GM18499 (cell line): ENCODE results near the gene ENC1.
A peak's percentile ranks its signal among the peaks of the same experiment; 100 is the strongest.

Experiments used
- ATAC-seq: cut with Tn5 transposase; IDR thresholded peaks from one replicate; pipeline ENCODE4 v1.9.1; 2021; ENCODE audit warnings: moderate number of reproducible peaks; ENCODE audit not compliant: insufficient read depth, unreplicated experiment

ENC1 gene

GRCh38 chr5:74633695-74634094 is 6.8 kb downstream of the ENC1 start:
- ATAC-seq = no peak

GRCh38 chr5:74632947-74633356 is 7.6 kb downstream of the ENC1 start:
- ATAC-seq = no peak

GRCh38 chr5:74631081-74631953 is 9.2 kb downstream of the ENC1 start:
- peak; percentile 87 for ATAC-seq

- ATAC-seq = no peak
Measured at GRCh38 chr5:74630453-74631066, 10.0 kb downstream of the ENC1 start.

GRCh38 chr5:74629326-74629725 is 11.2 kb downstream of the ENC1 start:
- no peak for ATAC-seq

GRCh38 chr5:74628359-74628758 is 12.2 kb downstream of the ENC1 start:
- ATAC-seq = no peak

- ATAC-seq = no peak
Measured at GRCh38 chr5:74627646-74628279, 12.8 kb downstream of the ENC1 start.

- no peak for ATAC-seq
Measured at GRCh38 chr5:74626386-74627222, 13.9 kb downstream of the ENC1 start.

- no peak for ATAC-seq
Measured at GRCh38 chr5:74625742-74626241, 14.7 kb downstream of the ENC1 start.

GRCh38 chr5:74624931-74625505 is 15.5 kb downstream of the ENC1 start:
- no peak for ATAC-seq

GRCh38 chr5:74624501-74624900 is 16.0 kb downstream of the ENC1 start:
- no peak for ATAC-seq

GRCh38 chr5:74623748-74624408 is 16.6 kb downstream of the ENC1 start:
- ATAC-seq = no peak

GRCh38 chr5:74623006-74623611 is 17.4 kb downstream of the ENC1 start:
- no peak for ATAC-seq

- no peak for ATAC-seq
Measured at GRCh38 chr5:74622122-74622521, 18.4 kb downstream of the ENC1 start.

- ATAC-seq = no peak
Measured at GRCh38 chr5:74621492-74621891, 19.0 kb downstream of the ENC1 start.

- no peak for ATAC-seq
Measured at GRCh38 chr5:74619308-74619707, 21.2 kb downstream of the ENC1 start.

- no peak for ATAC-seq
Measured at GRCh38 chr5:74618106-74618505, 22.4 kb downstream of the ENC1 start.

- no peak for ATAC-seq
Measured at GRCh38 chr5:74617202-74617601, 23.3 kb downstream of the ENC1 start.
